GM18861 (cell line): ENCODE results near the gene IFITM1.
"Not testable (repeated sequence)": the region's sequence is repeated elsewhere in the genome, so short reads cannot be mapped to it uniquely, and the experiment has no call there.

Source experiments
- ATAC-seq: cut with Tn5 transposase; IDR thresholded peaks from one replicate; pipeline ENCODE4 v1.9.1; 2021; ENCODE audit not compliant: unreplicated experiment

IFITM1 gene

DNA sequence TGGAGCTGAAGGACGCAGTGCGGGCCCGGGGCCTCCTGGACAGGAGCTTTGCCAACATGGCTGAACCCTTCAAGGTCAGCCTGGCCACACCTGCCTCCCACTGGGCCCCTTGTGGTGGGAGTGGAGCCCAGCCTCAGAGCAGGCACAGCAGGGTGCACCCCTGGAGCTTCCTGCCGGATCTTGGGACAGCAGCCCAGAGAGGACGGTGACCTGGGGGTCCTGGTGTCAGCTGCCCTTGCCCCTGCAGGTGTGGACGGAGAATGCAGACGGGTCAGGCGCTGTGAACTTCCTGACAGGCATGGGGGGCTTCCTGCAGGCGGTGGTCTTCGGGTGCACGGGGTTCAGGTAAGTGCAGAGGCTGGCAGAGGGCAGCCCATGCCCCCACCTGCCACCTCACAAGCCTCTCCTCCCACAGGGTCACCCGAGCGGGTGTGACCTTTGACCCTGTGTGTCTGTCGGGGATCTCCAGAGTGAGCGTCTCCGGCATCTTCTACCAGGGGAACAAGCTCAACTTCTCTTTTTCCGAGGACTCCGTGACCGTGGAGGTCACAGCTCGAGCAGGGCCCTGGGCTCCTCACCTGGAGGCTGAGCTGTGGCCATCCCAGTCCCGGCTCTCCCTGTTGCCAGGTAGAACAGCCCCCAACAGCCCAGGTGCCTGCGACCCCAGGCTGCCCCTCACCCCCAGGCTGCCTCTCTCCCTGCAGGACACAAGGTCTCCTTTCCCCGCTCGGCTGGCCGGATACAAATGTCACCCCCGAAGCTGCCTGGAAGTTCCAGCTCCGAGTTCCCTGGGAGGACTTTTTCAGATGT is 19.8 kb upstream of the IFITM1 start:
- ATAC-seq = no peak

DNA sequence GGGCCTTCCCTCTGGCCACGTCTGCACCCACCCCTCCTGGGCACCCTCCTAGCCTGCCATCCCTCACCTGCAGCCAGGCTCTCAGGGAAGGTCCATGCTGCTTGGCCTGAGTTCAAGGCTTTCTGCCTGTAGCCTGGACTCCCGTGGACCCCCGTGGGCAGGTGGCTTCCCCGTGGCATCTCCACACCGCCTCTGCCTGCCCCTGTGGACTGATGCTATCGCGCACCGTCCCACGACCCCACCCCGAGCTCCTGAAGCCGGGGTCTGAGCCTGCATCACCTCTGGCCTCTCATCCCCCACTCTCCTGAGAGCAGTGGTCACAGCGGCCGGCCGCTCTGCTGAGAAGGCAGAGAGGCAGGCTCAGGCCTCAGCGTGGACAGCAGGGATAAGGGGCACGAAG is 19.1 kb upstream of the IFITM1 start:
- no peak for ATAC-seq

DNA sequence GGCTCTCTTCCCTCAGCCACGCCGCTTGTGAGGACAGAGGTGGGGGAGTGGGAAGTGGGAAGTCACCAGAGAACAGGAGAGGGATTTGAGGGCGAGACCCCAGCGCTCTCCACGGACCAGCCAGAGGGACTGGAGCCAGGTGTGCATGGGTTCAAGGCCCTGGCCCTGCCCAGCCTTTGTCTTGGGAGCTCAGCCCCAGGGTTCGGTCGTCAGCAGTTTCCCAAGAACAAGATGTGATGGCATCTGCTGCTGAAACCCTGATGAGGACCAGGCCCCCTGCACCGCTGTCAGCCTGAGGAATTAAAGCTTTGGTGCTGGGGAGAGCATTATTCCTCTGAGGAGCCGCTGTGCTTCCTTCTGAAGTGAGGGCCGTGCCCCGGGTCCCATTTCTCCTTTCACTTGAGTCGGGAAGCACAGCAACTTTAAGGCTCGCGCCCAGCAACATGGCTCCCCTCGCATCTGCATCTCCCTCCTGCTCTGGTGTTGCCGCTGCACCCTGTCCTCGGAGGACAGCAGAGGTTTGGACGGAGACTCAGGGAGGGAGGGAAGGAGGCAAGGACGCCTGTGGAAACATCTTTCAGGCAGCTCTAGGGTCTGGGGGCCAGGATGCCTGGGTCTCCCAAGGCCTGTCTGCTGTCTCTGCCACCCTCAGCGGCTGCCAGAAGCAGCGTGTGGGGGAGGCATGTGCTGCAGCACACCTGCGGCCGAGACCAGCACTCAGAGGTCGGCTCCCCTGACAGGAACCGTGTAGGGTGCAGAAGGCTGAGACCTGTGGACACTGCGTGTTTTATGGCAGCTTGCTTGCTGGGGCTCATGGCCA is 18.3 kb upstream of the IFITM1 start:
- no peak for ATAC-seq

DNA sequence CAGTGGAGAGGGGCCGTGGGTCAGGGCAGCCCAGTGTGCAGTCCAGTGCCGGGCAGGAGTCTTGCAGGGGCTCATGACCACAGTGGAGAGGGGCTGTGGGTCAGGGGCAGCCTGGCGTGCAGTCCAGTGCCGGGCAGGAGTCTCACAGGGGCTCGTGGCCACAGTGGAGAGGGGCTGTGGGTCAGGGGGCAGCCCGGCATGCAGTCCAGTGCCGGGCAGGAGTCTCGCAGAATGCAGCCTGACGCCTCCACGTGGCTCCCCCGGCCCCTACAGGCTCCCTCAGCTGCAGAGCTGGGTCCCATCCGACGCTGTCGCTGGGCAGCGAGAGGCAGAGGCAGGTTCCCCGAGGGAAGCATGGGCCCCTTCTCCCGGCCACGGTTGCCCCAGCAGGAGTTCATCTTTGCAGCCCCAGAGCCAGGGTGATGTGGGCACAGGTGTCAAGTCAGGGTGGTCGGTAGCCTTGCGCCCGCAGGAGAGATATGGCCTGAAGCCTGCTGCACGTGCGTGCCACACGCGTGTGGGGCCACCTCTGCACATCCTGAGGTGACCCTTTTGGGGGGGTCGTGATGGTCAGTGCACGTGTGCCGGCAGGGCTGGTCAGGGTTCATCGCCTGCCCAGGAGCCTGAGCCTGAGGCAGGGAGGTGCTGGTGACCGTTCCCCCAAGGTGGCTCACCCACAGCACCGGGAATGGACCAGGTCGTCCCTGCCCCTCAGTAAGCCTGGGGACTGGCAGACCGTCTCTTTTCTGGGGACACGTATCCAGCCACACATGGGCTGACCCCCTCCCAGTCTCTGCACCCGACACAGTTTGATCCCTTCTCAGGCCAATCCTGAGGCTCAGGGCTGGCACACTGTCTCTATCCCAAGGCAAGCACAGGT is 17.4 kb upstream of the IFITM1 start:
- no peak for ATAC-seq

DNA sequence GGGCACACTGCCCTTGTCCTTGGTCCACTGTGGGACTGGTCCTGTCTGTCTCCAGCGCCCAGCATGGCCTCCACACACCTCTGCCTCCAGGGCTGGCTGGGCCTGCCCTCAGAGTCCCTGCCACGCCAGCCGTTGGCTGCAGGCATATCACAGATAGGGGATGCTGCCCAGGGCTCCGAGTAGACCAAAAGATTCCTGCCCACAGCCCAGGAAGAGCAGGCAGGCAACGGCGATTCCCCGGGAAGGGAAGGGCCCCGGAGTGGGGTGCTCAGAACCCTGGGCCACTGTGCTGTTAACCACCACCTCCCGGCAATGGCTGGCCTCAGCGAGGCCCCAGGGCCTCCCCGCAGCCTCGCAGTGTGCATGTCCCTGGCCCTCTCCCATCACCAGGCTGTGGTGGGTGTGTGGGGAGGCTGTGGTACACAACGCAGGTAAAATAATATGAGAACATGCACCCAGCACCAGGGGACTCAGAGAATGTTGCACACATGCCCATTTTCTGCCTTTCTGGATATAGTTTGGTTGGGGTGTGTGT is 16.7 kb upstream of the IFITM1 start:
- ATAC-seq = no peak

DNA sequence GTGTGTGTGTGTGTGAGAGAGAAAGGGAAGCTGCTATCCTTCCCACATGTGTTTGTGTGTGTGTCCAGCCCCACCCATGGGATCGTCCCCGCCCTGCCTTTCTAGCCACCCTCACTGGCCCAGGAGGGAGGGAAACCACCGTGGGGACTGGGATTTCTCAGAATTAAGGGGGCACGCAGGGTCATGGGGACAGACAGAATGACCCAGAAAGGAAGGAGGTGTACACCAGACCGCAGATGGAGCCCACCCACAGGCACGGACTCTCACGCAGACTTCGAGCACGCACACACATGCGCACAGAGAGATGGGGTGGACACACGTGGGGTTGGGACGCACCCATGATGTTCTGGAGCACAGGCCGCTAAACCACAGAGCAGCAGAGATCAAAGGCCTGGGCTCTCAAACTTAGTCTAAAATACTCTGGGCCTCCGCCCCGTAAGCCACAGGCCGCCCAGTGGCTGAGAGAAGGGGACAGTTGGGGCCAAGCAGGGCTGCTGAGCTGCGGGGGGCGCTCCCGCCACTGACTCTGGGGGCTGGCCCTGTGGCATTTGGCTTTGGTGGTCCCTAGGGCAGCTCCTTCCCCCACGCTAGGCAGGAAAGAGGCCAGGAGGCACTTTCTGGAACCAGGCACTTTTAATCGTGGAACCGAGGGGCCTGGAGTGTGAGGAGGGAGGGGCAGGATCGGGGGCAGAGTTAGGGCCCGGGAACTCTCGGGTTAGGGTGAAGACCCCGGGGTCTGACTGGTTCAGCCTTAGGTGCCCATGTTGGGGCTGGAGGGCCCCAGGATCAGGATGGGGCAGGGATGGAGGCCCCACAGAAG is 16.0 kb upstream of the IFITM1 start:
- no peak for ATAC-seq

DNA sequence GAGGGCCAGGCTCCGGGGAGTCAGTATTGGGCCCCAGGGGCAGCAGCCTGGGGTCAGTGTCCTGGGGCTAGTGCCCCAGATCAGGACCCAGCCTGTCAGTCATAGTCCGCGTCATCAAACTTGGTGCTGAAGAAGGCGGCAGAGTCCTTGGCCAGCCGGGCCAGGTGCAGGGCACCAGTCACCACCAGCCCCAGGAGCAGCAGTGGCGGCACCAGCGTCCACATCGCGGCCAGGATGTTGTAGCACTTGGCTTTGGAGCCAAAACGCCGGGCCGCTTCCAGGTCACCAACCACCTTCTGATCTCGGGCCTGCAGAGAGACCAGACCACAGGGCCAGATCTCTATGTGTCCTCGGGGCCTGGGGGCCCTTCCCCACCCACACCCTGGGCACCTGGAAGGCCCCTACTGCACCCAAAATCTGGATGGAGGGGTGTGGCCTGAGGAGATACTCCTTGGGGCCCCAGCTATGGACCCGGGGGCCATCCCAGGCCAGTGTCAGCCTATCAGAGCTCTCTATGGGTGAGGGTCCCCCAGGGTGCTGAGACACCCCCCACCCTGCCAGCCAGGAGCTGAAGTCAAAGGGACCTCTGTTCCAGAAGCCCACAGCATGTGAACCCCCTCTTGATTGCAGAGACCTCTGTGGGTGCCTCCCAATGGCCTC is 15.3 kb upstream of the IFITM1 start:
- ATAC-seq = no peak

DNA sequence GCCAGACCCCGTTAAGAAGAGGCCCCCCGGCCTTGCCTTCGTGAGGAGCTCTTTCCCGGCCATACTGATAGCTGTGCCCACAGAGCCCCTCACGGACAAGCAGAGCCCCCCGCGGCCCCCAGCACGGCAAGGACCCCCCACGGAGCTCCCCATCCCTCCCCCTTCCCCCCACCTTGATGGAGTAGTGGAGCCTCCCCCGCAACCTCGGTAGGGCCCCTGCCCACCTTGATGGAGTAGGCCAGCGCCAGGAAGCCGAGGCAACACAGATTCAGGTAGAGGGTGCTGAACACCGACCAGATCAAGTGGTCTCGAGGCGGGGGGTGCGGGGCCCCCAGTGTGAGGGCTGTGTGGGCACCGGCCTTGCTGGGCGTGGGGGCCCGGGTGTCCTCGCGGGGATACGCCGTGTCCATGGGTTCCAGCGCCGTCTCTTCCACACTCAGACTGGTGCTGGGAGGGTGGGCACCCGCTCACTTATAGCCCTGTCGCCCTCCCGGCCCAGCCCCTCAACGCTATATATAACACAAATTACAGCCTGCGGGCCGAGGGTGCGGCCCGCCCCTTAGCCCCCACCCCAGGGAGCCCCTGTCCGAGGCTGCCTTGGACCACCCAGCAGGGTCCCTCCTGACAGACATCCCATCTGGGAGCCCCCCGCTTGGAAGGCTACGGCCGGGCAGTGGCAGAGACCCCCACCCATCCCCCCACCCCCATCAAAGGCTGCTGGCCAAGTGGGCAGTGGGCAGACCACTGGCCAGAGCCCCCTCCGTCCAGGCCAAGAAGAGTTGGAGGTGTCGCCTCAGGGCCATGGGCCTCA is 14.6 kb upstream of the IFITM1 start, which contains the start of gene IFITM5:
Gene IFITM5 (minus strand): TSS at position 446 of the 811 bp plus-strand sequence. CDS start 36 bp downstream, at position 410.
- ATAC-seq = no peak

DNA sequence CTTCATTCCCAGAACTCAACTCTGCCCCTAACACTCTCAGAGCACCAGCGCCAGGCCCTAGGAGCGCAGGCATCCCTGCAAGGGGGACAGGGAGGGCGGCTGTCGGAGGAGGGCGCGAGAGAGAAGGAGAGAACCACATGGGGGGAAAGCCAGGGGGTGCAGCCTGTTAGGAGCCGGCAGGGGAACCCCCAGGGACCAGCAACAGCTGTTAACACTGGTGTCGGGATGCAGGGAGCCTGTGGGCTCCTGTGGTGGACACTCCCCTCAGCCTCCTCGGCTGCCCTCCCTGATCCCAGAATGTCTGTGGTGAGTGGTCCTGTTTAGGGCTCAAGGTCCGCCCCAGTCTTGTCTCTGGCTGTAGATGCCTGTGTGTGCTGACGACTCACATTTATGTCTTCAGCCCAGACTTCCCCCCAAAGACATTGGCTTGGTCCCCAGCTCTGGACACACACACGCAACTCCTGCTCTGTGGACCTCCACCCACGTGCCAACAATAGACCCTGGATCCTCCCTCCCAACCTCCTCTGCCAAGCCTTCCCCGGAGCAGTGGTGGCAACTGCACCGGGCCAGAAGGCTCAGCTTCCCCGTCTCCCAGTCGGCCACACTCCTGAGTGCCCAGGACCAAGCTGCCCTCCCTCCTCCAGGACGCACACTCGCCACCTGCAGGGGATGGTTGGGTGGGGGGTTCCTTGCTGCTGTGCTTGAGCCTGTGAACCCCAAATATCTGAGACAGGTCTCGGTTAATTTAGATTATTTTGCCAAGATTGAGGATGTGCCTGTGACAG is 13.7 kb upstream of the IFITM1 start:
- ATAC-seq = no peak

DNA sequence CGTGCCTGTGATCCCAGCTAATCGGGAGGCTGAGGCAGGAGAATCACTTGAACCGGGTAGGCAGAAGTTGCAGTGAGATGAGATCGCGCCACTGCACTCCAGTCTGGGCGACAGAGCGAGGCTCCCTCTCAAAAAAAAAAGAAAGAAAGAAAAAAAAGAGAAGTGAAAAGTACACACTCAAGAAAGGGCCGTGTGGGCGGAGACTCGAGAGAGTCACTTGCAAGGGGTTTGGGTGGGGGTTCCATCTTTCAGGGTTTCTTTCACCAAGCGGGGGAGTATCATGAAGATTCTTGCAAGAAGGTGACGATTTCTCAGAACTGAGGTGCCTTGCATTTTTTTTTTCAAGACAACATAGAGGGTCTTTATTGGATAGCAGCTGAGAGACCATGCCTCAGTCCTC is 10.5 kb upstream of the IFITM1 start:
- ATAC-seq = no peak

DNA sequence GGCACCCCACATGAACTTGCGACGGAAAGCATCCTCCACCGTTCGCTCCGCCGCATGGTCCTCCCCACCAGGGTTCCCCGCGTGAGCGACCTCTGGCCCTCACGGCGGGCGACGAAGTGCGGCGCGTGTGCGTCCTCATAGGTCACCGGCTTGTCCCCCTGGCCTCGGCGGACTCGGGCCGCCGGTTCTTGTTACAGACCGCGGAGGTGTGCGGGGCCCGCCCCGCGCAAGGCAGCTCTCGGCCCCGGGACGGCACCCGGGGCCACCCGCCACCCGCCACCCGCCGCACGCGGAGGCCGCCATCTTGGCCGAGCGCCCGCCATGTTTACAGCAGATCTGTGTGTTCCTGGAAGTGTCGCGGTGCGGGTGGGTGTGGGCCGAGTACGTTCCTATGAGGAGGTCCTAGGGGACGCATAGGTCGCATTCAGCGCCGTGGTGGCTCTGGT is 9.8 kb upstream of the IFITM1 start:
- no peak for ATAC-seq

DNA sequence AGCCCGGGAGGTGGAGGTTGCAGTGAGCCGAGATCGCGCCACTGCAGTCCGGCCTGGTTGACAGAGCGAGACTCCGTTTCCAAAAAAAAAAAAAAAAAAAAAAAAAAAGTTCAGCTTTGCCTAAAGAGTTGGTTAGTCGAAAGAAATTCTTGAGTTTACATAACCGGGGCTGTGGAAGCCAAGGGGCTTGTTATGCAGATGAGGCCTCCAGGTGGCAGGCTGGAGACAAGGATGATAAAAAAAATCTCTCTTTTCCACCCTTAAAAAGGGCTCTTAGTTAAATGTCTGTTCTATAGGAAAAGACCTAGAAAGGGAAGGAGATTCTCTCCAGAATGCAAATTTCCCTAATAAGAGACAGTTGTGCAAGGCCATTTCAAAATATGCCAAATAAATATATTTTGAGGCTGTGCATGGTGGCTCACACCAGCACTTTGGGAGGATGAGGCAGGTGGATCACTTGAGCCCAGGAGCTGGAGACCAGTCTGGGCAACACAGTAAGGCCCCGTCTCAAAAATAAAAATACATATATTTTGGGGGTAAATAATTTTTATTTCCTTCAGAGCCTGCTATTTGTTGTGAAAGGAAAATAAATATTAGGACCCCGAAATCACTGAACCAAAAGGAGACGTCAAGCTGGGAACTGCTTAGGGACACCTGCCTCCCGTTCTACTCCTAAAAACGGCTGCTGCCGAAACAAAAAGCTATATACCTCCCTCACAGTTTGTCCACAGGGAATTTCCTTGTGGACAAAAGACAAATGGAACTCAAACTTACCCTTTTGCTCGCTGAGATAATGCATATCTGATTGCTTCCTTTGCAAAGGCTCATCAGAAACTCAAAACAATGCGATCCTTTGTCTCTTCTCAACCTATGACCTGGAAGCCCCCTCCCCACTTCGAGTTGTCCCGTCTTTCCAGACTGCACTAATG is 8.7 kb upstream of the IFITM1 start:
- no peak for ATAC-seq

DNA sequence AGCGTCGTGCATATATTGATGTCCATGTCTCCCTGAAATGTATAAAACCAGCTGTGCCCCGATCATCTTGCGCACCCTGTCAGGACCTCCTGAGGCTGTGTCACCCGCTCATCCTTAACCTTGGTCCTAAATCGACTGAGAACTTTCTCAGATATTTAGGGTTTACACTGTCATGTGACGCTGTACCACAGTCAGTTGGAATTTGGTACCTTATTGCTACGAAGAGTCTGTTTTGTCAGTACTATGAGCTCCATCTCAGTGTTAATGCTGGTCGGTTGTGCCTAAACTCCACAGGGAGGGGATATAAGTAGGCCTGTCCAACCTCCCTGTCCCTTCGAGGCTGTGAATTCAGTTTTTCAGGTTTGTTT is 8.0 kb upstream of the IFITM1 start:
- no peak for ATAC-seq

DNA sequence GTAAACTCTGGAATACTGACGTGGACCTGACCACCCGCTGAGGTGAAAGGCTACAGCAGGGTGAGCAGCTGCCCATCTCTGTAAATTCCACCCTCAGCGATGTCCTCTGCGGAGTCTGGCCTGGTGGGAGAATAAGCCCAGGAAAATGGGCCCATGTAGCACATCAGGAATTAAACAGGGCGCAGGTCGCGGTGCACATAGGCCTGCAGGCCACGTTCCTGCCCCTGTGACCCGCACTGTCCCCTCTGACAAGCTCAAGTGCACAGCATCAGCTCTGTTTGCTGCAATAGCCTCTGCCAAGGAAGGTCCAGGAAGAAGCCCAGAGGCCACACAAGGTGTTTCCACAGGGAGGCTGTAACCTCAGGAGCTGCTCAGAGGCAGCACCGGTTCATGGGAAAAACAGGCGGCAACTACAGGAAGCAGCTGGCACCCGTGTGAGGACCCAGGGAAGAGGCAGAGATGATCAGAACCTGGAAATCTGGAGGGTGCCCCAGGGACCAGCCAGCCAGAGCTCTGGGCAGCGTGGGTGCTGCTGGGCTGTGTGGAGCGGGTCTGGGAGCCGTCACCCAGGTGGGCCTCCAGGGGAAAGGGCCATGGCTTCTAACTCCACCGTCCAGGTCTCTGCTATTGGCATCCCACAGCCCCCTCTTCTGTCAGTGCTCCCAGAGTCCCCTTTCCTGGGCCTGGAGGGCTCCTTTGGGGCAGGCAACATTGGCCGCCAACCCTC is 7.0 kb upstream of the IFITM1 start:
- ATAC-seq = no peak

DNA sequence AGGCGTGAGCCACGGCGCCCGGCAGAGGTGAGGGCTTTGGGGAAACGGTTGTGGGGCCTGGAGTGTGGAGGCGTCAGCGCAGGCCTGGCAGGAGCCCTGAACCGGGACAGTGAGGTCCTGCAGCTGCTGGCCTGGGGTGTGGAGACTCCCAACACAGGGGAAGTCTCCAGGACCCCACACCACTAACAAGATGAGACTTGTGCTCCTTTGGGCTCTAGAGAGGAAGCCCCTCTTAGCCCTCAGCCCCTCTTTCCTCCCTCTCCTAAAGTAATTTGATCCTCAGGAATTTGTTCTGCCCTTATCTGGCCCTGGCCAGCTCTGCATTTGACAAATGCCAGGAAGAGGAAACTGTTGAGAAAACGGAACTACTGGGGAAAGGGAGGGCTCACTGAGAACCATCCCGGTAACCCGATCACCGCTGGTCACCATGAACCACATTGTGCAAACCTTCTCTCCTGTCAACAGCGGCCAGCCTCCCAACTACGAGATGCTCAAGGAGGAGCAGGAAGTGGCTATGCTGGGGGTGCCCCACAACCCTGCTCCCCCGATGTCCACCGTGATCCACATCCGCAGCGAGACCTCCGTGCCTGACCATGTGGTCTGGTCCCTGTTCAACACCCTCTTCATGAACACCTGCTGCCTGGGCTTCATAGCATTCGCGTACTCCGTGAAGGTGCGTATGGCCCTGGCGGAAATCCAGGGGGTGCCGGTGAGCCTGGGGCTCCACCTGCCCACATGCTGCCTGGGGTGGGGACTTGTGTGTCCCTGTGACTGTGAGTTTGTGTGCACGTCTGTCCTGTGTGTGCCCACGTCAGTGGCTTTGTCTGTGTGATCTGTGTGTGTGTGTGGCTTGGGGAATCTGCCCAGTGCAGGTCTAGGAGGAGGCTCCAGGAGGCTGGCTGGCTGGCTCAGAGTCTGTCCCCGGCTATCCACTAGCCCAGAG is 5.8 kb upstream of the IFITM1 start, which contains the start of gene IFITM2:
Gene IFITM2 (plus strand): TSS at position 51 of the 943 bp plus-strand sequence. CDS start 377 bp downstream, at position 428.
- not testable (repeated sequence) for ATAC-seq
